ENCODE data around the gene HCAR2.
"Not testable (repeated sequence)": the region's sequence is repeated elsewhere in the genome, so short reads cannot be mapped to it uniquely, and the experiment has no call there.

The HCAR2 gene

GRCh38 chr12:122716658-122717057 lies 13.5 kb upstream of the HCAR2 start, which contains the start of gene HCAR3:
HCAR3 (minus strand) TSS chr12:122716811; CDS start chr12:122716737, 74 bp downstream.
- not testable (repeated sequence) for DNase-seq (ENCODE audit: low spot score)

GRCh38 chr12:122715211-122715610 lies 12.1 kb upstream of the HCAR2 start:
- DNase-seq (ENCODE audit: low spot score): not testable (repeated sequence)

GRCh38 chr12:122713491-122714188 lies 10.5 kb upstream of the HCAR2 start:
- not testable (repeated sequence) for DNase-seq (ENCODE audit: low spot score)

DNA sequence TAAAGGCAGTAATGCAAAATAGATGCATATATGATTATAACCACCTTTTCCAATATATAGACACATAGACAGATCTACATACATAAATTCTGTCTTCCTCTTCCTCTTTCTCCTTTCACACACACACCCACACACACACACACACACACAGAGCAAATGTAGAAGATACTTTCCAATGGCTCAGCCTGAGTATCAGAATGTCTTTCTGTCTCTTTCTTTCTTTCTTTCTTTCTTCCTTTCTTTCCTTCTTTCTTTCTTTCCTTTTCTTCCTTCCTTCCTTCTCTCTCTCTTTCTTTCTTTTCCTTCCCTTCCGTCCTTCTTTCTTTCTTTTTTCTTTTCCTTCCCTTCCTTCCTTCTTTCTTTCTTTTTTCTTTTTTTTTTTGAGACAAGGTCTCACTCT lies 8.1 kb upstream of the HCAR2 start:
- not testable (repeated sequence) for DNase-seq (ENCODE audit: low spot score)

DNA sequence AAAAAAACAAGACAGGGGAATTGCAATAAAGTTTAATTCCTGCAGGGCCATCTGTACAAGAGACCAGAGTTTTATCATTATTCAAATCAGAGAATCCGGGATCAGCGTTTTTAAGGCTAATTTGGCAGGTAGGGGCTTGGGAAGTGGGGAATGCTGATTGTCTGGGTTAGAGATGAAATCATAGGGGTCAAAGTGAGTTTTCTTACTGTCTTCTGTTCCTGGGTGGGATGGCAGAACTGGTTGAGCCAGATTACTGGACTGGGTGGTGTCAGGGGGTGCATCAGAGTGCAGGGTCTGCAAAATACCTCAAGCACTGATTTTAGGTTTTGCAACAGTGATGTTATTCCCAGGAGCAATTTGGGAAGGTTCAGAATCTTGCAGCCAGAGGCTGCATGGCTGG lies 7.2 kb upstream of the HCAR2 start:
- DNase-seq (ENCODE audit: low spot score): not testable (repeated sequence)

GRCh38 chr12:122709287-122709686 lies 6.1 kb upstream of the HCAR2 start:
- DNase-seq (ENCODE audit: low spot score): not testable (repeated sequence)

DNA sequence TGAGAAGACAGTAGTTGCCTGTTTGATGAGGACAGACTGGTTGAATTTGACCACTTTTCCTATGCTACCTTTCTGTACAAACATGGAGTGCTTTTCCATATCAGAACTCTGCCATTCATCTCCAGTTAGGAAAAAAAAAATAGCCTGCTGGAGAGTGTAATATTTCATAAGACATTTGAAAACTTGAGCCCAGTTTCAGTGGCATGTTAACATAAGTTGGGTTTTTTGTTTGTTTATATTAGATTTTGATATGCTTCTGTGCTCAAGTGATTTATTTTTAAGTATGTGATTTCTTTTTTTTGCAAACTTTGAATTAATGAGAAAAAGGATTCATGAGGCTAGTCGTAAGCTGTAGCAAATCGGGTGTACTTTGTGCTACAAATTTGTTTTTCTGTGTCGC lies 684 bp upstream of the HCAR2 start:
- not testable (repeated sequence) for DNase-seq (ENCODE audit: low spot score)

DNA sequence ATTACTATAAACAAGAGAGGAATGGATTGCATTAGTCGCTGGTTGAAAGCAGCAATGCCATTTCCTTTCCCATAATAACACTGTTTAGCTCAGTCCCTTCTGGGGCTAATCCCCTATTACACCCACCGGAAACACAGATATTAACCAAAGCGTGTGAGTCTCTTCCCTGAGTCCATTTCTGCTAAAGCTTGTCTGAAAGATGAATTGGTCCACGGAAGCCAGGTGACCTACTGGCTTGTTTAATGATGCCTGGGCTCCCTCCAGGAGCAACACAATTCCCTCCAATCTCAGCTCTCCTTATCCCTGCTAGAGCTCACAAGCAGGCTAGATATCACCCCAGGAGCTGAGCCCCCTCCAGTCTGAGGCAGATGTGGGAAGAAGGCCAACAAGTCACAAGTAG lies 1.7 kb downstream of the HCAR2 start:
- DNase-seq (ENCODE audit: low spot score): not testable (repeated sequence)

DNA sequence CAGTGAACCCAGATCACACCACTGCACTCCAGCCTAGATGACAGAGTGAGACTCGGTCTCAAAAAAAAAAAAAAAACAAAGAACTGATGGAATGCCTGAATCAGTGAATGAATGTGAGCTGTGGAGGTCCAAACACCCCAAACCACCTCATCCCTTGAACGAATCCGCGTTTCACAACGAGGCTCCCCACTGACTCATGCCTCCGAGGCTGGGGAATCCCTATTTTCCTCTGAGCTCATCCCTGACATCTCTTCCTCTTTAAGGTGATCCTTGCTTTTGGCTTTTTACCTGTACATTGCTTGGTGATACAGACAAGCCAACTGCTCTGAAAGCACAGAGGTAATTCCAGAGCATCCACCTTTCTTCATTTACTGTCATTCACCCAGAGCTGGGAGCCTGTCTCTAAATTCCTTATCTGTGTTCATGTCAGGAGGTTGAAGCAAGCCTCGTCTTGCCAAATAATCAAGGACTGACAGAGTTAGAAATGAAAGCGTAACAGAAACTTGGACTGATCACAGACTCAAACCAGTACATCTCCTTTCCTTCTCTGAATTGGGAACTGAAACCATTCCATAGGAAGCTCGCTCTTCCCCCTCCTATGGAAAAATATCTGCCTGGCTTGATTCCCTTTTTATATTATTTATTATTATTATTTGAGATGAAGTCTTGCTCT lies 3.0 kb downstream of the HCAR2 start:
- DNase-seq (ENCODE audit: low spot score): not testable (repeated sequence)

- DNase-seq (ENCODE audit: low spot score): not testable (repeated sequence)
These were observed 6.2 kb downstream of the HCAR2 start for GRCh38 chr12:122696922-122697321.

DNA sequence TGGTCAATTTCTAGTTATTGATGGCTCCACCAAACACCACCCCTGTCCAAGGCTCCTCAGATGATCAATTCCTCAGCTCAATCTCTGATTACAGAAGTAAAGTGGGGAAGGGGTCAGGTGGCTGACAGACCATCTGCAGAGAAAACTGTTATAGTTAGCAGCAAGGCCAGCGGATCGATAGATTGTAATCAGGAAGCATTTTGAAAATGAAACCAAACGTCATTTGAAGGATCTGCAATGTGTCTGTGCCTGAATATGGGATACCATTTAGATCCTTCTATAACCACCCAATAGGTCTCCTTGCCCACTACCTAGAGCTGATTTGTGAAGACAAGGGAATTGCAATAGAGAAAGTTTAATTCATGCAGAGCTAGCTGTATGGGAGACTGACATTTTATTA lies 11.6 kb downstream of the HCAR2 start:
- DNase-seq (ENCODE audit: low spot score): no peak

- no peak for DNase-seq (ENCODE audit: low spot score)
These were observed 14.9 kb downstream of the HCAR2 start for GRCh38 chr12:122688291-122688690.

GRCh38 chr12:122687086-122687485 lies 16.1 kb downstream of the HCAR2 start:
- no peak for DNase-seq (ENCODE audit: low spot score)

DNA sequence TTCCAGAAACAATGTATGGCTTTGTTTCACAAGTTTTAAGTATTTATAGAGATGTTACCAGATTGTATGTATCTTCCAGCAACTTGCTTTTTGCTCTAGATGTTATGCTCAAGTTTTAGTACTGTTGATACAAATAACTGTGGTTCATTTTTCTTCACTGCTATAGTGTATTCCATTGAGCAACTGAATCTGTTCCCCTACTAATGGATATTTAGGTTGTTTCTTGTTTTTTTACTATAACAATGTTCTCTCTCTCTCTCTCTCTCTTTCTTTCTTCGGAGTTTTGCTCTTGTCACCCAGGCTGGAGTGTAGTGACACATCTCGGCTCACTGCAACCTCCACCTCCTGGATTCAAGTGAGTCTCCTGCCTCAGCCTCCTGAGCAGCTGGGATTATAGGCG lies 16.6 kb downstream of the HCAR2 start:
- no peak for DNase-seq (ENCODE audit: low spot score)

- DNase-seq (ENCODE audit: low spot score): no peak
These were observed 18.8 kb downstream of the HCAR2 start for GRCh38 chr12:122684297-122684813.

DNA sequence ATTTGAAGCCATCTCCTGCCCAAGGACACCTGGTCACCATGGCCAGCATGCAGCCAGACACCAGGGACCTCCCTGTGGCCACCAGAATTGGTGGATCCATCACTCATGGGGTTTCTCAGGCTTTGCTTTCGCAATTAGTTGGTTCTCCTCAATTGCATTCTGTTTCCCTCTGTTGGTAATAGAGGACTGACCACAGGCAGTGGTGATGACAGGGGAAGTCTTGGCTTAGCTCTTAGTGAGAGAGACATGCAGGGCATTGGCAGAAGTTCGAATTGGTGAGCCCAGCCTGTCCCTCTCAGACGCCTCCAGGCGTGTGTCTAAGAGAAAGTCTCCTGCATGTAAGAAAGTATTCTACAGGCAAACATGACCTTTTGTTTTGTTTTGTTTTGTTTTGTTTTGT lies 21.3 kb downstream of the HCAR2 start:
- no peak for DNase-seq (ENCODE audit: low spot score)

DNA sequence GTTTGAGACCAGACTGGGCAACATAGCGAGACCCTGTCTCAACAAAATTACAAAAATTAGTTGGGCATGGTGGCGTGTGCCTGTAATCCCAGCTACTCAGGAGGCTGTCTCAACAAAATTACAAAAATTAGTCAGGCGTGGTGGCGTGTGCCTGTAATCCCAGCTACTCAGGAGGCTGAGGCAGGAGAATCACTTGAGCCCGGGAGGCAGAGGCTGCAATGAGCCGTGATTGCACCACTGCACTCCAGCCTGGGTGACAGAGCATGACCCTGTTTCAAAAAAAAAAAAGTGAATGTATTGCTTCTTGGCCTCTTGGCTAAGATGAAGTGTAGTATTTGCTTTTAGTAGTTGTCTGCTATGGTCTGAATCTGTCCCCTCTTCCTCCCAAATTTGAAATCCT lies 22.2 kb downstream of the HCAR2 start:
- not testable (repeated sequence) for DNase-seq (ENCODE audit: low spot score)

DNA sequence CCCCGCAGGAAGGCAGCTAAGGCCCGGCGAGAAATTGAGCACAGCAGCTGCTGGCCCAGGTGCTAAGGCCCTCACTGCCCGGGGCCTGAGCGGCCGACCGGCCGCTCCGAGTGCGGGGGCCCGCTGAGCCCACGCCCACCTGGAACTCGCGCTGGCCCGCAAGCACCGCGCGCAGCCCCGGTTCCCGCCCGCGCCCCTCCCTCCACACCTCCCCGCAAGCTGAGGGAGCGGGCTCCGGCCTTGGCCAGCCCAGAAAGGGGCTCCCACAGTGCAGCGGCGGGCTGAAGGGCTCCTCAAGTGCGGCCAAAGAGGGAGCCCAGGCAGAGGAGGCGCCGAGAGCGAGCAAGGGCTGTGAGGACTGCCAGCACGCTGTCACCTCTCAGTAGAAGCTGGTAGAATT lies 26.4 kb downstream of the HCAR2 start:
- not testable (repeated sequence) for DNase-seq (ENCODE audit: low spot score)

- DNase-seq (ENCODE audit: low spot score): not testable (repeated sequence)
These were observed 27.1 kb downstream of the HCAR2 start for GRCh38 chr12:122676015-122676414.

- no peak for DNase-seq (ENCODE audit: low spot score)
These were observed 30.6 kb downstream of the HCAR2 start for GRCh38 chr12:122672515-122672914.

- DNase-seq (ENCODE audit: low spot score): no peak
These were observed 33.6 kb downstream of the HCAR2 start for GRCh38 chr12:122669397-122670070.

GRCh38 chr12:122668268-122668667 lies 34.9 kb downstream of the HCAR2 start:
- DNase-seq (ENCODE audit: low spot score): no peak

DNA sequence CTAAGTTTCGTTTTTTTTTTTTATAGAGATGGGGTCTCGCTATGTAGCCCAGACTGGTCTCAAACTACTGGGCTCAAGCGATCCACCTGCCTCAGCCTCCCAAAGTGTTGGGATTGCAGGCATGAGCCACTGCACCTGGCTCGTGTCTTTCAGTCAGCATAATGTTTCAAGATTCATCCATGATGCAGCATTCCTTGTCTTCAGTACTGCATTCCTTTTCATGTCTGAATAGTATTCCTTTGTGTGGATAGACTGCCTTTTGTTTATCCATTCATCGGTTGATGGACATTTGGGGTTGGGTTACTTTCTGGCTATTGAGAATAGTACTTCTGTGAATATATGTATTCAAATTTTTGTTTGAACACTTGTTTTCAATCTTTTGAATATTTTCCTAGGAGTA lies 37.4 kb downstream of the HCAR2 start:
- DNase-seq (ENCODE audit: low spot score): no peak
